B cell (primary cell): ENCODE results near the gene FHDC1.

ENCODE experiments used
- EZH2 ChIP-seq: IDR thresholded peaks from 2 replicates; pipeline ENCODE4 v1.6.1; 2012; ENCODE audit warnings: borderline replicate concordance, low read depth, mild to moderate bottlenecking, moderate library complexity, low read length; ENCODE audit not compliant: insufficient read depth, poor library complexity, severe bottlenecking
- TF ChIP-seq, protein P1 (sequence below): fragments of 200-600 bp; IDR thresholded peaks from one replicate; pipeline ENCODE4 v1.8.0; 2022; ENCODE audit warnings: antibody characterized with exemption, mild to moderate bottlenecking

DNA sequence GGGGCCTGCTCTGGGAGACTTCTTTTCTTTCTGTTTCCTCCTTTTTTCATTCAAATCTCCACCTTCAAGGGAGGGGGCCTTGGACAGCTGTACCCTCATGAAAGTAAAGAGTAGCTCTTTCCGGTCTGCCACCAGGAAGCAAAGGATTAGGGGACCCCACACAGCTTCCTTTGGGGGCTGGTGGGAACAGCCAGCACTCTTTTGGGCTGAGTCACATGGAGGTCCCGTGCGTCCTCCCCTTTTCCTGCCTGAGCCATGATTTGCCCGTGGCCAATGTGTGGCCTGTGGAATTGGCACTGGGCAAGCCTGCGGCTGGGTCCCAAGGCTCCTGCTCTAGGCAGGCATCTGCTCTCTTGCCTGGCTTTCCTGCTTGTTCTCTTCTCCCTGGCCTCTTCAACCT, 65.5 kb downstream of the FHDC1 start:
- TF ChIP-seq, protein P1, sequence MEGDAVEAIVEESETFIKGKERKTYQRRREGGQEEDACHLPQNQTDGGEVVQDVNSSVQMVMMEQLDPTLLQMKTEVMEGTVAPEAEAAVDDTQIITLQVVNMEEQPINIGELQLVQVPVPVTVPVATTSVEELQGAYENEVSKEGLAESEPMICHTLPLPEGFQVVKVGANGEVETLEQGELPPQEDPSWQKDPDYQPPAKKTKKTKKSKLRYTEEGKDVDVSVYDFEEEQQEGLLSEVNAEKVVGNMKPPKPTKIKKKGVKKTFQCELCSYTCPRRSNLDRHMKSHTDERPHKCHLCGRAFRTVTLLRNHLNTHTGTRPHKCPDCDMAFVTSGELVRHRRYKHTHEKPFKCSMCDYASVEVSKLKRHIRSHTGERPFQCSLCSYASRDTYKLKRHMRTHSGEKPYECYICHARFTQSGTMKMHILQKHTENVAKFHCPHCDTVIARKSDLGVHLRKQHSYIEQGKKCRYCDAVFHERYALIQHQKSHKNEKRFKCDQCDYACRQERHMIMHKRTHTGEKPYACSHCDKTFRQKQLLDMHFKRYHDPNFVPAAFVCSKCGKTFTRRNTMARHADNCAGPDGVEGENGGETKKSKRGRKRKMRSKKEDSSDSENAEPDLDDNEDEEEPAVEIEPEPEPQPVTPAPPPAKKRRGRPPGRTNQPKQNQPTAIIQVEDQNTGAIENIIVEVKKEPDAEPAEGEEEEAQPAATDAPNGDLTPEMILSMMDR, result no peak
- no peak for TF ChIP-seq EZH2
